Measurements from ENCODE around the gene MEGF9.

MEGF9 gene

GRCh38 chr9:120592210-120592609 is 122.1 kb downstream of the MEGF9 start:
- Histone ChIP-seq H3K36me3 (ENCODE audit: control insufficient read depth, insufficient read depth, low read length) (no peaks in the 10 kb centered on the region), H3K9ac (ENCODE audit: low read length) (no peak overlapping the region), H3K4me3 (ENCODE audit: low read length) (no peak overlapping the region), H3K27ac (ENCODE audit: low read depth, low read length) (no peak overlapping the region), H3K27me3 (ENCODE audit: control insufficient read depth, insufficient read depth, low read length) (no peaks in the 10 kb centered on the region), H3K4me1 (ENCODE audit: control insufficient read depth, insufficient read depth, low read length) (no peaks in the 10 kb centered on the region)

DNA sequence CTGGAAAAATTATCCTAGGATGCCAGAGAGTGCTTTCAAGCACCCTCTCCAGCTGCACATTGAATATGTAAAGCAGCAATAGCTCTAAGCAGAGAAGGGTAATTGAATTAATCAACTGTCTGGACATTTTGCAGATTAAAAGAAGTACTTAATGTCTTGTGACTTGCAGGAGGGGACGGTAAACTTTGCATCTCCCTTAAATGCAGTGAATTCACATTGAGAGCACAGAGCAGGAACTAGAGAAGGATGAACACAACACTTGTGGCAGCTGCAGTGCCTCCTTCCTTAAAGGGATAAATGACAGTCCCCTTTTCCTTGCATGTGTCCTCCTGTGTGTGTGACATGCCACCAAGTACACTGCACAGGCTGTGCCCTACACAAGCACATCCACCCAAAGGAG is 126.9 kb downstream of the MEGF9 start:
- Histone ChIP-seq H3K9ac (ENCODE audit: low read length) (no peak overlapping the region), H3K36me3 (ENCODE audit: control insufficient read depth, insufficient read depth, low read length) (no peaks in the 10 kb centered on the region), H3K27me3 (ENCODE audit: control insufficient read depth, insufficient read depth, low read length) (no peaks in the 10 kb centered on the region)

GRCh38 chr9:120583958-120584369 is 130.3 kb downstream of the MEGF9 start:
- Histone ChIP-seq H3K27ac (ENCODE audit: low read depth, low read length) (peak overlapping the region; percentile 40), H3K9ac (ENCODE audit: low read length) (no peak overlapping the region), H3K36me3 (ENCODE audit: control insufficient read depth, insufficient read depth, low read length) (no peaks in the 10 kb centered on the region), H3K27me3 (ENCODE audit: control insufficient read depth, insufficient read depth, low read length) (no peaks in the 10 kb centered on the region), H3K4me1 (ENCODE audit: control insufficient read depth, insufficient read depth, low read length) (peaks cover 8% of the 10 kb centered on the region), H3K4me3 (ENCODE audit: low read length) (no peak overlapping the region)

More for the DNA sequence above, 126.9 kb downstream of the MEGF9 start:
- Histone ChIP-seq H3K4me3 (ENCODE audit: low read length) (no peak overlapping the region), H3K27ac (ENCODE audit: low read depth, low read length) (no peak overlapping the region), H3K4me1 (ENCODE audit: control insufficient read depth, insufficient read depth, low read length) (no peaks in the 10 kb centered on the region)

- H3K9ac ChIP-seq (ENCODE audit: low read length): peak within 1 kb of the TSS; percentile 25
Measured at GRCh38 chr9:120580051-120580896, 134.0 kb downstream of the MEGF9 start, which contains the start of gene CDK5RAP2. Gene CDK5RAP2, minus strand, starts transcription at chr9:120580167. Its CDS starts 189 bp downstream, at chr9:120579978.

DNA sequence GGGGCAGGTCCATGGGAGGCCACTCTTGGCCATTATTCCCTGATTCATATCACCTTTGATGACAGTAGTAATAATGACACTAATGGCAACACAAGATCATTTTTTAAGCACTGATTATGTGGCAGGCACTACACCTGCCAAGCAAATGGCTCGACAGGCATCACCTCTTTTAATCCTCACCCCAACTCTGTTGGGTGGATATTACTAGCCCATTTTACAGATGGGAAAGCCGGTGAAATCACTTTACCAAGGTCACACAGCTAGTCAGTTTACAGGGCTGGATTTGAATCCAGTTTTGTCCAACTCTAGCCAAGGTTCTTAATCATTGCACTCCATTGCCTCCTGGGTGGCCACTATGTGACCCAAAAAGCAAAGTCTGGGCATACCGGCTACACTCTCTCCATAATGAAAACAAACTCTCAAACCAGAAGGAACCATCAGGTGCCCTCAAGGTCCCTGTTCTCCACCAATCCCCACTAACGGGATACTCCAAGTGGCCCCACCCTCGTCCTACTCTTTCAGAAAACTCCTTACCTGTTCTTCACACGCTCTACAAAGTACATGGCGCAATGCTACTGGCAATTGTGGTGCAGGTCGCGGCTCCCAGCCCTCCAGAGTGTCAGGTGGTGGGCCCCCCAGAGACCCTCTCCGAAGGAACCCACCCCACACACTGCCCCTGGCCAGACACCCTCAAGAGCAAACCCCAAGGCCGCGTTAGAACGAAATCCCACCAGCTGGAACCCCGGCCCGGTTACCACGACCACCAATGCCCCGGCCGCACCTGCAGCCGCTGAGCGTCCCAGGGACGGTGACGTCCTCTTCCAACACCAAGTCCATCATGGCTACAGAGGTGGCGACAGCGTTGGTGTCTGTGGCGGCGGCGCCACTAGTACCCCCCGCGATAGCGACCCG is 134.9 kb downstream of the MEGF9 start:
- Histone ChIP-seq H3K27ac (ENCODE audit: low read depth, low read length) (peak overlapping the region; percentile 62), H3K27me3 (ENCODE audit: control insufficient read depth, insufficient read depth, low read length) (no peaks in the 10 kb centered on the region), H3K36me3 (ENCODE audit: control insufficient read depth, insufficient read depth, low read length) (no peaks in the 10 kb centered on the region), H3K9ac (ENCODE audit: low read length) (peak overlapping the region; percentile 25), H3K4me3 (ENCODE audit: low read length) (peak overlapping the region; percentile 83), H3K4me1 (ENCODE audit: control insufficient read depth, insufficient read depth, low read length) (peaks cover 10% of the 10 kb centered on the region)

More at GRCh38 chr9:120580051-120580896, 134.0 kb downstream of the MEGF9 start, which contains the start of gene CDK5RAP2:
- peak within 1 kb of the TSS; percentile 83 for H3K4me3 ChIP-seq (ENCODE audit: low read length)
- no peaks in the 10 kb centered on the region for H3K27me3 ChIP-seq (ENCODE audit: control insufficient read depth, insufficient read depth, low read length)
- H3K4me1 ChIP-seq (ENCODE audit: control insufficient read depth, insufficient read depth, low read length): peaks cover 10% of the 10 kb centered on the region
- H3K27ac ChIP-seq (ENCODE audit: low read depth, low read length): peak within 1 kb of the TSS; percentile 75
- H3K36me3 ChIP-seq (ENCODE audit: control insufficient read depth, insufficient read depth, low read length): no peaks in the 10 kb centered on the region

GRCh38 chr9:120574473-120574872 is 139.8 kb downstream of the MEGF9 start:
- no peak overlapping the region for H3K4me3 ChIP-seq (ENCODE audit: low read length)
- H3K36me3 ChIP-seq (ENCODE audit: control insufficient read depth, insufficient read depth, low read length): peaks cover 2% of the 10 kb centered on the region
- H3K27ac ChIP-seq (ENCODE audit: low read depth, low read length): no peak overlapping the region
- H3K9ac ChIP-seq (ENCODE audit: low read length): no peak overlapping the region
- peaks cover 14% of the 10 kb centered on the region for H3K4me1 ChIP-seq (ENCODE audit: control insufficient read depth, insufficient read depth, low read length)
- no peaks in the 10 kb centered on the region for H3K27me3 ChIP-seq (ENCODE audit: control insufficient read depth, insufficient read depth, low read length)

DNA sequence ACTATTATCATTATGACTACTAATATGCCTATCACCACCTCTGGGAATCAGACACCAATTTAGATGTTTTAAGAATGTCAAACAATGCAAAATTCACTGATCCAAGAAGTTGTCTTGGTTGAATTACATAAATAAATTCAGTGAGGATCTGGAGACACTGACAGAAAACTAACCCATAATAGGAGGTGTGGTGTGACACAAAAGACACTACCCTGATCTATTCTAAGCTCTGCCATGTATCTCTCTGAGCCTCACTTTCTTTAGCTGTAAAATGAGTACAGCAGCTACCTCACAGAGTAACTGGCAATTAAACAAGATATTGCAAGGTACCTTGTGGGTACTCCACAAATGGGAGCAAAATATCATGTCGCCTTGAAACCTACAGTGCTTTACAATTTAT is 141.8 kb downstream of the MEGF9 start:
- Histone ChIP-seq H3K36me3 (ENCODE audit: control insufficient read depth, insufficient read depth, low read length) (peaks cover 6% of the 10 kb centered on the region), H3K4me1 (ENCODE audit: control insufficient read depth, insufficient read depth, low read length) (peaks cover 7% of the 10 kb centered on the region), H3K9ac (ENCODE audit: low read length) (no peak overlapping the region), H3K27ac (ENCODE audit: low read depth, low read length) (no peak overlapping the region), H3K27me3 (ENCODE audit: control insufficient read depth, insufficient read depth, low read length) (no peaks in the 10 kb centered on the region), H3K4me3 (ENCODE audit: low read length) (no peak overlapping the region)

DNA sequence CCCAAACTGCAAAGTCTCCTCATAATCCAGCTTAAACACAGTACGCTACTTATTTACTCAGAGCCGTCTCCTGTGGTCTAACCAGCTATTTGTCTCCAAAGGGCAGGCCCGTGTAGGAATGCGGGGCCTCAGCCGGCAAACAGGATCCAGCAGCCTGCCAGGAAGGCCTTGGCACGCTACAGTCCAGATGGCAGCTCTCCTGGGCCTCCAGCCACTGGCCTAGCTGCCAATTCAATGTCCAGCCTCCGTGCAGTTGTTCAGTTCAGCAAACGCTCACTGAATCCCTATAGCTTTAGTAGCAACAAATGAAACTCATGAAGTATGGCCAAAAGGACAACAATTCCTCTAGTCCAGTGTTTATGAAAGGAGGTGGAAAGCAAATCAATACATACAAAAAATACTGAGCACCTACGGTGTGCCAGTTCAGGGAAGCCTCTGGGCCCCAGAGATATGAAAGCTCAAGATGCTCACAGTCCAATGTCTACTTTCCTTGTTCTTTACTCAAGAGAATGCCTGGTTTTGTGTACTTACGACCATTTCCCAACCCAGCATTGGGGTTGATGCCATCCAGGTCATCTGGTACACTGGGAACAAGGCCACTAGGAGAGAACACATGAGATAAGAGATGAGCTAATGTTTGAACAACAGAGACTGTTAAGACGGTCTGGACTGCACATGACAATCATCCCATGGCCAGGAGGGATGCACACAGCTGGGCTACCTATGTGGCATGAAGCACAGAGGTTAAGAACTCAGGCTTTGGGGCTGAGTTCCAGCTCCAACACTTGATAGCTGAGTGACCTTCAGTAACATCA is 142.6 kb downstream of the MEGF9 start:
- Histone ChIP-seq H3K36me3 (ENCODE audit: control insufficient read depth, insufficient read depth, low read length) (peaks cover 6% of the 10 kb centered on the region), H3K27me3 (ENCODE audit: control insufficient read depth, insufficient read depth, low read length) (no peaks in the 10 kb centered on the region), H3K9ac (ENCODE audit: low read length) (no peak overlapping the region), H3K4me3 (ENCODE audit: low read length) (no peak overlapping the region), H3K4me1 (ENCODE audit: control insufficient read depth, insufficient read depth, low read length) (peaks cover 7% of the 10 kb centered on the region), H3K27ac (ENCODE audit: low read depth, low read length) (peak overlapping the region; percentile 61)

- Histone ChIP-seq H3K36me3 (ENCODE audit: control insufficient read depth, insufficient read depth, low read length) (peaks cover 9% of the 10 kb centered on the region), H3K27ac (ENCODE audit: low read depth, low read length) (no peak overlapping the region), H3K27me3 (ENCODE audit: control insufficient read depth, insufficient read depth, low read length) (no peaks in the 10 kb centered on the region), H3K4me3 (ENCODE audit: low read length) (no peak overlapping the region), H3K9ac (ENCODE audit: low read length) (no peak overlapping the region), H3K4me1 (ENCODE audit: control insufficient read depth, insufficient read depth, low read length) (peaks cover 7% of the 10 kb centered on the region)
Measured at GRCh38 chr9:120570296-120570695, 144.0 kb downstream of the MEGF9 start.

GRCh38 chr9:120569556-120569955 is 144.7 kb downstream of the MEGF9 start:
- Histone ChIP-seq H3K27me3 (ENCODE audit: control insufficient read depth, insufficient read depth, low read length) (no peaks in the 10 kb centered on the region), H3K27ac (ENCODE audit: low read depth, low read length) (no peak overlapping the region), H3K4me3 (ENCODE audit: low read length) (no peak overlapping the region), H3K36me3 (ENCODE audit: control insufficient read depth, insufficient read depth, low read length) (peaks cover 9% of the 10 kb centered on the region), H3K9ac (ENCODE audit: low read length) (no peak overlapping the region), H3K4me1 (ENCODE audit: control insufficient read depth, insufficient read depth, low read length) (peaks cover 7% of the 10 kb centered on the region)

DNA sequence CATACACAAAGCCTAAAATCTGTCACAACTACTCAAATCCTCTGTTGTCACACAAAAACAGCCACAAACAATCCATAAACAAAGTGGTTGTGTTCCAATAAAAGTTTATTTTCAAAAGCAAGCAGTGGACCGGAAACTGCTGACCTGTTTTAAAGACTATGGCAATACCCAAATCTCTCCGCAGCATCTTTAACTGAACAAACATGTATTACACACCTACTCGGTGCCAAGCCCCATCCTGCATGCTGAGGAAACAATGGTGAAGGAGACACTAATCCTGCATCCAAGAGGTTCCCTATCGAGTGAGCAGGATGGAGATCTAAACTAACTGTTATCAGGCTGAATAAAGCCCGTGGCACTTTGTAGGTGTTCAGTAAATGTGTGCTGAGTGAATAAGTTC is 145.5 kb downstream of the MEGF9 start:
- Histone ChIP-seq H3K4me3 (ENCODE audit: low read length) (no peak overlapping the region), H3K4me1 (ENCODE audit: control insufficient read depth, insufficient read depth, low read length) (peaks cover 7% of the 10 kb centered on the region), H3K36me3 (ENCODE audit: control insufficient read depth, insufficient read depth, low read length) (peaks cover 9% of the 10 kb centered on the region), H3K9ac (ENCODE audit: low read length) (no peak overlapping the region), H3K27ac (ENCODE audit: low read depth, low read length) (no peak overlapping the region), H3K27me3 (ENCODE audit: control insufficient read depth, insufficient read depth, low read length) (no peaks in the 10 kb centered on the region)

DNA sequence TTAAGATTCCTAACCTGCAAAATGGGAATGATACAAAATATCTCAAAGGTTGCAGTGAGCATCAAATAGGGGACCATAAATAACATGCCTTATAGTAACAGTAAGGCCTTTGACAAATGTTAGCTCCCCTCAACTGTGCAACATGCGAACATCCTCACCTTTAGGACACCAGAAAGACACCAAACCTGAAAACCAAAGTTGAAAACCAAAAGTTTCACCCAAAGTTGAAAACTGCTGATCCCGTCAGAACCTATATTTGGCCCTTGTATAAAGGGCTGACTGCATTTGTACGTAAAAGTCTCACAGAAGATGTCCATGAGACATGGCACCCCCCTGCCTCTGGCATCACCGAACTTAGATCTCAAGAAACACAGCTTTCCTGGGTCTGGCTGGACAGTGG is 146.4 kb downstream of the MEGF9 start:
- no peak overlapping the region for H3K27ac ChIP-seq (ENCODE audit: low read depth, low read length)
- H3K4me3 ChIP-seq (ENCODE audit: low read length): no peak overlapping the region
- H3K9ac ChIP-seq (ENCODE audit: low read length): no peak overlapping the region
- H3K36me3 ChIP-seq (ENCODE audit: control insufficient read depth, insufficient read depth, low read length): peaks cover 9% of the 10 kb centered on the region
- H3K4me1 ChIP-seq (ENCODE audit: control insufficient read depth, insufficient read depth, low read length): peaks cover 7% of the 10 kb centered on the region
- H3K27me3 ChIP-seq (ENCODE audit: control insufficient read depth, insufficient read depth, low read length): no peaks in the 10 kb centered on the region

Measured in rectal smooth muscle tissue (tissue), 1 donor.